ENCODE results near the gene NXPE3.

GRCh38 chr3:101842935-101843330 lies 63.9 kb downstream of the NXPE3 start:
- TF ChIP-seq, protein P1, sequence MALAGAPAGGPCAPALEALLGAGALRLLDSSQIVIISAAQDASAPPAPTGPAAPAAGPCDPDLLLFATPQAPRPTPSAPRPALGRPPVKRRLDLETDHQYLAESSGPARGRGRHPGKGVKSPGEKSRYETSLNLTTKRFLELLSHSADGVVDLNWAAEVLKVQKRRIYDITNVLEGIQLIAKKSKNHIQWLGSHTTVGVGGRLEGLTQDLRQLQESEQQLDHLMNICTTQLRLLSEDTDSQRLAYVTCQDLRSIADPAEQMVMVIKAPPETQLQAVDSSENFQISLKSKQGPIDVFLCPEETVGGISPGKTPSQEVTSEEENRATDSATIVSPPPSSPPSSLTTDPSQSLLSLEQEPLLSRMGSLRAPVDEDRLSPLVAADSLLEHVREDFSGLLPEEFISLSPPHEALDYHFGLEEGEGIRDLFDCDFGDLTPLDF (CRISPR knock-in tag; IDR thresholded peaks at IDR 0.05): no peak
- TF ChIP-seq, protein P2, sequence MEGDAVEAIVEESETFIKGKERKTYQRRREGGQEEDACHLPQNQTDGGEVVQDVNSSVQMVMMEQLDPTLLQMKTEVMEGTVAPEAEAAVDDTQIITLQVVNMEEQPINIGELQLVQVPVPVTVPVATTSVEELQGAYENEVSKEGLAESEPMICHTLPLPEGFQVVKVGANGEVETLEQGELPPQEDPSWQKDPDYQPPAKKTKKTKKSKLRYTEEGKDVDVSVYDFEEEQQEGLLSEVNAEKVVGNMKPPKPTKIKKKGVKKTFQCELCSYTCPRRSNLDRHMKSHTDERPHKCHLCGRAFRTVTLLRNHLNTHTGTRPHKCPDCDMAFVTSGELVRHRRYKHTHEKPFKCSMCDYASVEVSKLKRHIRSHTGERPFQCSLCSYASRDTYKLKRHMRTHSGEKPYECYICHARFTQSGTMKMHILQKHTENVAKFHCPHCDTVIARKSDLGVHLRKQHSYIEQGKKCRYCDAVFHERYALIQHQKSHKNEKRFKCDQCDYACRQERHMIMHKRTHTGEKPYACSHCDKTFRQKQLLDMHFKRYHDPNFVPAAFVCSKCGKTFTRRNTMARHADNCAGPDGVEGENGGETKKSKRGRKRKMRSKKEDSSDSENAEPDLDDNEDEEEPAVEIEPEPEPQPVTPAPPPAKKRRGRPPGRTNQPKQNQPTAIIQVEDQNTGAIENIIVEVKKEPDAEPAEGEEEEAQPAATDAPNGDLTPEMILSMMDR (IDR thresholded peaks at IDR 0.05 in 2 of 3, conservative IDR thresholded peaks at IDR 0.05 in 1 of 3; ENCODE audit: insufficient read depth in 2 of 3, low read depth in 1 of 3, low read length in 3 of 3): no peak
- TF ChIP-seq SIN3A (IDR thresholded peaks at IDR 0.05; ENCODE audit: borderline replicate concordance in 2 of 2, control insufficient read depth in 1 of 2, low read depth in 2 of 2, low read length in 2 of 2): no peak

Measured in K562 (cell line).